Activated naive CD8-positive, alpha-beta T cell (primary cell): ENCODE measurements around the gene SP4.

Source experiments
- H3K27ac Mint-ChIP-seq: one replicate; pipeline ENCODE4 v1.8.0; 2021; ENCODE audit warnings: mixed read lengths
- H3K27me3 Mint-ChIP-seq: one replicate; pipeline ENCODE4 v1.8.0; 2021; ENCODE audit warnings: mixed read lengths
- H3K36me3 Mint-ChIP-seq: one replicate; pipeline ENCODE4 v1.8.0; 2021; ENCODE audit warnings: mixed read lengths
- H3K4me1 Mint-ChIP-seq: one replicate; pipeline ENCODE4 v1.8.0; 2021; ENCODE audit warnings: low read depth, mixed read lengths
- H3K4me3 Mint-ChIP-seq: one replicate; pipeline ENCODE4 v1.8.0; 2021; ENCODE audit warnings: mild to moderate bottlenecking, mixed read lengths
- H3K9me3 Mint-ChIP-seq: one replicate; pipeline ENCODE4 v1.8.0; 2021; ENCODE audit warnings: low read depth, mixed read lengths

Gene SP4

DNA sequence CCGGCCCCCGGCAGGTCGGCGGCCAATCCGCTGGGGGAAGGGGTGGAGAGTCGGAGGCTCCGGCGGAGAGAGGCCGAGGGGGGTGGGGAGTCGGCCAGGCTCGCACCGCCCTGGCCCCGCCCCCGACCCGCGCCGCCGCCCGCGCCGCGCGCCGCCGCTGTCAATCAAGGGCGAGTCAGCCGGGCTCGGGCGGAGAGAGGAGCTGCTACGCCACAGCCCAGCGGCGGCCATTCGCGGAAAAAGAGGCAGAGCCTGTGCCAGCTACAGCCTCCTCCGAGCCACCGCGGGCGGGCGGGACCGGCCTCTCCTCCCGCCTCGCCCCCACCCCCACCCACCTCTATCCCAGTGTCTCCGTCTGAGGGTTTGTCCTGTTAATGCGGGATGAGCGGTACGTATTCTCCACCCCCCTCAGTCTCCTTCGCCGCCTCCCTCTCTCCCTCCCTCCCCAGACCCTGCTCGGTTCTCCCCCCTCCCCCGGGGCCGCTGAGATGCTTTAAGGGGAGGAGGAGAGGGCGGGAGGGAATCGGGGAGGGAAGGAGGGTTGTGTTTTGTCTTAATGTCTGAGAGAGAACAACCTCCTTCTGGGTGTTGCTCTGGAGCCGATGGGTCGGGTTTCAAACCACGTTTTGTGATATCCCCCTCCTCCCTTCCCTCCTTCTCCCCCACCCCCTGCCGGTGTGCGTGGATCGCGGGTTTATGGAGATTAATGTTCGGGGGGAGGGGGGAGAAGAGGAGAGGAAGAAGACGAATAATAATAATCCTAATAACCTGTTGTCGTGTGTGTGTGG is at the start of gene SP4:
Gene SP4, plus strand, starts transcription at position 213 of the 788 bp plus-strand sequence. Its CDS starts 169 bp downstream, at position 382.
- Mint-ChIP-seq H3K36me3 (peaks cover 13% of the 10 kb centered on the region), H3K27me3 (no peaks in the 10 kb centered on the region), H3K9me3 (no peaks in the 10 kb centered on the region), H3K27ac (peak within 1 kb of the TSS; percentile 99), H3K4me3 (peak within 1 kb of the TSS; percentile 98), H3K4me1 (peaks cover 52% of the 10 kb centered on the region)

- Mint-ChIP-seq H3K9me3 (no peaks in the 10 kb centered on the region), H3K27me3 (no peaks in the 10 kb centered on the region), H3K36me3 (no peaks in the 10 kb centered on the region), H3K27ac (peak overlapping the region; percentile 10), H3K4me1 (peaks cover 10% of the 10 kb centered on the region), H3K4me3 (no peak overlapping the region)
Observed at GRCh38 chr7:21383227-21384220, 44.4 kb upstream of the SP4 start.

DNA sequence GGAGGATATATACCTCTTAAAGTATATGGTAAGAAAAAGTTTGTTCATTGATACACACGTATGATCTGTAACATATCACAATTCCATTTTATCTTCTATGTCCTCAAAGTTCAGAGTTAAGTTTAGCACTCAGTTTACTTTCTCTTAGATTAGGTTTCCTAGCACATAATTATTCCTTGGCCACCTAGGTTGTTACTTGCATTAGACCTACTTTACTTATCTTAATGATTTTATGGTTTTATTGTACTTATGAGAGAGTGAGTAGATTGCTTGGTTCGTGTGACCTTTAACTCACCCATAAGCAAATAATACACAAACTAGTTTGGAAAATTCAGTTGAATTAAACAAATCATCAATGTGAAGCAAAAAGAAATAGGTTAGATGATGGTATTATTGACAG is 33.9 kb upstream of the SP4 start:
- Mint-ChIP-seq H3K27me3 (no peaks in the 10 kb centered on the region), H3K4me3 (no peak overlapping the region), H3K4me1 (no peaks in the 10 kb centered on the region), H3K9me3 (no peaks in the 10 kb centered on the region), H3K27ac (no peak overlapping the region), H3K36me3 (peaks cover 3% of the 10 kb centered on the region)

GRCh38 chr7:21401944-21402343 is 25.9 kb upstream of the SP4 start:
- Mint-ChIP-seq H3K27me3 (no peaks in the 10 kb centered on the region), H3K36me3 (peaks cover 3% of the 10 kb centered on the region), H3K27ac (no peak overlapping the region), H3K9me3 (peaks cover 14% of the 10 kb centered on the region), H3K4me1 (no peaks in the 10 kb centered on the region), H3K4me3 (no peak overlapping the region)

DNA sequence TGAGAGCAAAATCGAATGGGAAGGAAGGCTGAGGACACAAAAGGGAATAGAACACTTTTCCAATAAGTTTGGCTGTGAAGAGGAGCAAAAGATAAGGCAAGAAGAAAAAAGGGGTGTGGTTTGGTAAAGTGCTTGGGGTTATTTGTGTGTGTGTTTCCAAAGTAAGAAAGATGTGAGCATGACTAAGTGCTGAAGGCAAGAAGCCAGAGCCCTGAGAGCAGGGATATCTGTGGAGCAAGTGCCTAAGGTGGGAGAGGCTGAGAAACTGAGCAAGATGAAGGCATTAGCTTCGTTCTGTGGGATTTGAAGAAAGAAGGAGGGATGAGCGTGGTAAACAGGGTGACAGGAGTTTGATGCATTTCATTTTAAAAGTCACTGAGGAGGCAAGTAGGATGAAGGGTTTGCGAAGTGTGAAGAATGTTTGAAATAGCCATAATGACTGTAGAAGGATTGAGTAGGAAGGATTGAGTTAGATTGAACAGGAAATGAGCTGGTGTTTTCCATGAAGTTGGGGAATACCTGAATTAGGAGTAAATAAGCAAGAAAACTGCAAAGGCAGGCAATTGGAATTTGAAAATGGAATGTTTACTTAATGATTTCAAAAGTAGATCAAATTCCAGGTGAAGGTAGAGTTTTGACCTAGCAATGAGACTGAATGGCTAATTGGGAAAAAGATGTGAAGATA is 19.9 kb upstream of the SP4 start:
- H3K36me3 Mint-ChIP-seq = no peaks in the 10 kb centered on the region
- peaks cover 7% of the 10 kb centered on the region for H3K9me3 Mint-ChIP-seq
- peaks cover 2% of the 10 kb centered on the region for H3K27me3 Mint-ChIP-seq

GRCh38 chr7:21408481-21408820 is 19.4 kb upstream of the SP4 start:
- no peak overlapping the region for H3K27ac Mint-ChIP-seq
- H3K4me3 Mint-ChIP-seq = no peak overlapping the region
- no peaks in the 10 kb centered on the region for H3K36me3 Mint-ChIP-seq
- H3K9me3 Mint-ChIP-seq = peaks cover 6% of the 10 kb centered on the region
- H3K27me3 Mint-ChIP-seq = peaks cover 2% of the 10 kb centered on the region
- peaks cover 10% of the 10 kb centered on the region for H3K4me1 Mint-ChIP-seq

More for the DNA sequence above, 19.9 kb upstream of the SP4 start:
- no peak overlapping the region for H3K27ac Mint-ChIP-seq
- no peak overlapping the region for H3K4me3 Mint-ChIP-seq
- H3K4me1 Mint-ChIP-seq = peaks cover 8% of the 10 kb centered on the region

DNA sequence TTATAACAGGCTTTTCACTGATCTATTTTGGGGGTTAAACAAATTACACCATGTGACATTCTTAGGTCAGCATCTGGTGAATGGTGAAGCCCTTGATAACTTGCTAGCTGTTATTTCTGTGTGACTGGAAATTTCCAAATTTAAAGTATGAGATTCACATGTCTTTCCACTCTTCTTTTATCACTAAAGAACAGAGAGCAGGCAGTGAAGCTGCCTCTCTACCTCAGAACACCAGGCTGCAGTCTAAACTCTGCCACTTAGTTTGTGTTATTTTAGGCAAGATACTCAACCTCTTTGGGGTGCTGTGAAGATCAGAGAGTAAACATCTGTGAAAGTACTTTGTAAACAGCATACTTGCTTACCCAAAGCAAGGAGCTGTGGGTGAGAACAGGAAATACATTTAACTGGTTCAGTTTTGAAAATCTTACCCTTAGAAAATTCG is 15.5 kb upstream of the SP4 start:
- peaks cover 2% of the 10 kb centered on the region for H3K27me3 Mint-ChIP-seq
- H3K36me3 Mint-ChIP-seq = peaks cover 5% of the 10 kb centered on the region
- H3K4me3 Mint-ChIP-seq = no peak overlapping the region
- no peak overlapping the region for H3K27ac Mint-ChIP-seq
- no peaks in the 10 kb centered on the region for H3K9me3 Mint-ChIP-seq
- peaks cover 17% of the 10 kb centered on the region for H3K4me1 Mint-ChIP-seq

DNA sequence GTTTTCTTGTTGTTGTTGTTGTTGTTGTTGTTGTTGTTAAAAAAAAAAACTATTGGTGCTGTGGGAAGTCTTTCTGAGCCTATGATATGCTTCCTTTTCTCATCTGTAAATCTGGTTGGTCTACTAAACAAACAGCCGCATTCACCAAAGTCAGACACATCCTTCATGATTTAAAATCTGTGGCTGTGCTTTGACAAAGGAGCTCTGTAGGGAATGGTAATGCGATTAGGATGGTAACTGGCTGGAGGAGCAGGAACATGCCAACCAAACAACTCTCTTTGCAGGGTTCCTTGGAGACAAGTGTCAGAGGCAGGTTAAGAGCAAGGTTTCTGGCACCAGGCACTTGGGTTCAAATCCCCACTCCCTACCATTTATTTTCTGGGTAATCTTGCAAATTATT is 14.9 kb upstream of the SP4 start:
- H3K27ac Mint-ChIP-seq = no peak overlapping the region
- peaks cover 17% of the 10 kb centered on the region for H3K4me1 Mint-ChIP-seq
- H3K36me3 Mint-ChIP-seq = peaks cover 5% of the 10 kb centered on the region
- no peaks in the 10 kb centered on the region for H3K9me3 Mint-ChIP-seq
- peaks cover 2% of the 10 kb centered on the region for H3K27me3 Mint-ChIP-seq
- H3K4me3 Mint-ChIP-seq = no peak overlapping the region

DNA sequence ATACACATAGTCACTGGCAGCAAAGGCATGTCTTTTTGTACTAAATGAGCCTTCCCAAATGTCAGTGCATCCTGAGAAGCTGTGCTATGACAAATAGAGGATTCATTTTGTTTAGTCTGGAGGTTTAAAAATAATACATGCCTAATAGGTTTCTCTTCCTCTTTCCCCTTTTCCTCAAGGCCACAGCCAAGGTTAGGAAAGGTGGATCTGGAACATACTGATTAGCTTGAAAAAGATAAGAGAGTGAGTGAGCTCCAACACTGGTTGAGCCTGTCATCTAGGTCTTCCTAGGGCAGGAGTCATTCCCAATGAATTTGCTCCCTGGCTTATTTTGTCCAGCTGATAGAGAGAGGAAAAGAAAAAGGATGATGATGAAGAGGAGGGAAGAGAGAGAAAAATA is 14.4 kb upstream of the SP4 start:
- H3K4me1 Mint-ChIP-seq = peaks cover 17% of the 10 kb centered on the region
- H3K36me3 Mint-ChIP-seq = peaks cover 5% of the 10 kb centered on the region
- H3K27ac Mint-ChIP-seq = no peak overlapping the region
- H3K27me3 Mint-ChIP-seq = peaks cover 2% of the 10 kb centered on the region
- H3K9me3 Mint-ChIP-seq = no peaks in the 10 kb centered on the region
- no peak overlapping the region for H3K4me3 Mint-ChIP-seq

DNA sequence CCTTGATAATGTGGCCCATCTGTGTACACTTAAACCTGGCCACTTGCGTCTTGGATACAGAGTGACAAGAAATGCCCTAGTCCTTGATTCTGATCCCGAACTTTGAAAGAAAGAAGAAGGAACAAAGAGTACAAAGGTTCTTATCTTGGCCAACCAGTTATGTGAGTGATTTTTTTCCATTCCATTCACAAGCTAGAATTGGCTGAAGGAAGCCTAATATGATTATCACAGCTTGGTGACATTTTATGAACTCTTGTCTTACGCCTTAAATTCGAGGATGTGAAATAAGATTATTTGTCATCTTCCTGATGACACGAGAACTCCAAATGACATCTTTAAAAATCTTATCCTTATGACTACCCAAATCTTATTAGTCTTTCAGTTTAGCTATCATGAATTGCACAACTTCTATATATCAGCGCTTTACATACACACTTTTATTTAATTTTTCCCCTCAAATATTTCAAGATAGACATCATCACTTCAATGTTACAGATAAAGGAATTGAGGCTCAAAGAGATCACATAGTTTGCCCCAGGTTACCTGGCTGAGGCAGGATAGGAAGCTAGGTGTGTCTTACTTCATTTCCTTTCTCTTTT is 13.0 kb upstream of the SP4 start:
- no peaks in the 10 kb centered on the region for H3K27me3 Mint-ChIP-seq
- no peaks in the 10 kb centered on the region for H3K9me3 Mint-ChIP-seq

DNA sequence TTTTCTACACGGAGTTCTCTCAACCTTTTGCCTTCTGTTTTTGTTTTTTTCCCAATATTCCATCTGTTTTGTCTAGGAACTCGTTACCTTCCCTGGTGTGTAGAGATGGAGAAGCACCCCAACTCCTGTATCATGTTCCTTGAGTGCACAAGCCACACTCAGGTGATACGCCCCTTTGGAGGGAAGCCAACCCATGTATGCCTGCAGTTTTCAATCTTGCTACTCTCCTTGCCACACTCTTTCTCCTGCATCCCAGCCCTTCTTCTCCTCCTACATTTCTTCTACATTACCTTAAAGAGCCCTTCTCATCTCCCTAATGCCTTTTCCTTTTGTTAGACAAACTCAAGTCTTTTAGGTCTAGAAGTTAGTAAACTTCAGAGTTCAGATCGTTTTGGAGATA is 10.2 kb upstream of the SP4 start:
- Mint-ChIP-seq H3K9me3 (no peaks in the 10 kb centered on the region), H3K36me3 (peaks cover 5% of the 10 kb centered on the region), H3K27me3 (no peaks in the 10 kb centered on the region), H3K4me3 (no peak overlapping the region), H3K27ac (no peak overlapping the region), H3K4me1 (peaks cover 12% of the 10 kb centered on the region)

More for the DNA sequence above, 13.0 kb upstream of the SP4 start:
- no peak overlapping the region for H3K4me3 Mint-ChIP-seq
- H3K4me1 Mint-ChIP-seq = peaks cover 17% of the 10 kb centered on the region
- H3K36me3 Mint-ChIP-seq = peaks cover 5% of the 10 kb centered on the region
- no peak overlapping the region for H3K27ac Mint-ChIP-seq

DNA sequence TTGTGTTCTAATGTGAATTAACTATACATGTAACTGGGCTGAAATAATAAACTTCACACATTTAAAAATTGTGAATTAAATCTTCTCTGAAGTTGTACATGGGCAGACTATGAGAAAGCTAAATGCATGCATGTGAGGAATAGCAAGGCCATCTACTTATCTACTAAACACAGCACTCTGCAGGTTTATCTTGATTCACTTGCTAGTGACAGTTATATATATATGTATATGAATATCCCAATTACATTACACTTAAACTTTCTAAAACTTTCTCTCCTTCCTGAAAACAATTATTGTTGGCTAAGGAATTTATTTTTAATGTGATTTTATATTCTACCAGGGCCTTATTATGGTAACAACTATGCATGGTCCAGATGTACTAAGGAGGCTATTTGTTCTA is 5.1 kb upstream of the SP4 start:
- no peaks in the 10 kb centered on the region for H3K27me3 Mint-ChIP-seq
- H3K36me3 Mint-ChIP-seq = no peaks in the 10 kb centered on the region
- H3K4me1 Mint-ChIP-seq = peaks cover 7% of the 10 kb centered on the region
- no peaks in the 10 kb centered on the region for H3K9me3 Mint-ChIP-seq
- H3K4me3 Mint-ChIP-seq = no peak overlapping the region
- no peak overlapping the region for H3K27ac Mint-ChIP-seq

GRCh38 chr7:21425290-21425689 is 2.6 kb upstream of the SP4 start:
- H3K4me1 Mint-ChIP-seq = peaks cover 27% of the 10 kb centered on the region
- H3K4me3 Mint-ChIP-seq = no peak overlapping the region
- H3K9me3 Mint-ChIP-seq = no peaks in the 10 kb centered on the region
- H3K27ac Mint-ChIP-seq = no peak overlapping the region
- no peaks in the 10 kb centered on the region for H3K27me3 Mint-ChIP-seq
- peaks cover 10% of the 10 kb centered on the region for H3K36me3 Mint-ChIP-seq

- Mint-ChIP-seq H3K4me1 (peaks cover 38% of the 10 kb centered on the region), H3K36me3 (peaks cover 10% of the 10 kb centered on the region), H3K27ac (peak overlapping the region; percentile 83), H3K27me3 (no peaks in the 10 kb centered on the region), H3K4me3 (peak overlapping the region; percentile 97), H3K9me3 (no peaks in the 10 kb centered on the region)
Observed at GRCh38 chr7:21426286-21427181, 1.3 kb upstream of the SP4 start.
